ENCODE results near the gene IGSF3. TPM values are rescaled to one million over a fixed set of nuclear protein-coding genes. Genes with fewer than 3 reads are reported as not detected.

Gene IGSF3
- total and polyA plus RNA-seq, 2 of the 8 experiments (the other 6 are each of a cell fraction or from before 2014, with no cell fraction given), result 30.0 to 32.2 TPM

DNA sequence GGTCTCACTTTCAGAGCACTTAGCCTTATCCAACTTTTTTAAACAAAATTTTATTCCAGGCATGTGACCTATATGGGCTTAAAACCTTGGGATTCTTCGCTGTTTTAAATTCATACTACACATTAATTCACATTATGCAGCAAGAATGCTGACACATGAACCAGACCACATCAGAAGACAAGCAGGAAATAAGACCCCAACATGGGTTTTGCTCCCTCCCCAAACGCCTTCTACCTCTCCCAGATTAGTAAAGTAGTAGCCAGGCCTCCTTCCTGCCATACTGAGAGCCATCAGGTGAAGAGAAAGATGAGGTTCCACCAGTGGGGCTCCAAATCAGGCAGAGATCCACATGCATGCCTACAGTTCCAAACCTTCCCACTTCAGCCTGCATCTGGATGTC lies 3.7 kb downstream of the IGSF3 start (continued):
- TF ChIP-seq, protein P1, sequence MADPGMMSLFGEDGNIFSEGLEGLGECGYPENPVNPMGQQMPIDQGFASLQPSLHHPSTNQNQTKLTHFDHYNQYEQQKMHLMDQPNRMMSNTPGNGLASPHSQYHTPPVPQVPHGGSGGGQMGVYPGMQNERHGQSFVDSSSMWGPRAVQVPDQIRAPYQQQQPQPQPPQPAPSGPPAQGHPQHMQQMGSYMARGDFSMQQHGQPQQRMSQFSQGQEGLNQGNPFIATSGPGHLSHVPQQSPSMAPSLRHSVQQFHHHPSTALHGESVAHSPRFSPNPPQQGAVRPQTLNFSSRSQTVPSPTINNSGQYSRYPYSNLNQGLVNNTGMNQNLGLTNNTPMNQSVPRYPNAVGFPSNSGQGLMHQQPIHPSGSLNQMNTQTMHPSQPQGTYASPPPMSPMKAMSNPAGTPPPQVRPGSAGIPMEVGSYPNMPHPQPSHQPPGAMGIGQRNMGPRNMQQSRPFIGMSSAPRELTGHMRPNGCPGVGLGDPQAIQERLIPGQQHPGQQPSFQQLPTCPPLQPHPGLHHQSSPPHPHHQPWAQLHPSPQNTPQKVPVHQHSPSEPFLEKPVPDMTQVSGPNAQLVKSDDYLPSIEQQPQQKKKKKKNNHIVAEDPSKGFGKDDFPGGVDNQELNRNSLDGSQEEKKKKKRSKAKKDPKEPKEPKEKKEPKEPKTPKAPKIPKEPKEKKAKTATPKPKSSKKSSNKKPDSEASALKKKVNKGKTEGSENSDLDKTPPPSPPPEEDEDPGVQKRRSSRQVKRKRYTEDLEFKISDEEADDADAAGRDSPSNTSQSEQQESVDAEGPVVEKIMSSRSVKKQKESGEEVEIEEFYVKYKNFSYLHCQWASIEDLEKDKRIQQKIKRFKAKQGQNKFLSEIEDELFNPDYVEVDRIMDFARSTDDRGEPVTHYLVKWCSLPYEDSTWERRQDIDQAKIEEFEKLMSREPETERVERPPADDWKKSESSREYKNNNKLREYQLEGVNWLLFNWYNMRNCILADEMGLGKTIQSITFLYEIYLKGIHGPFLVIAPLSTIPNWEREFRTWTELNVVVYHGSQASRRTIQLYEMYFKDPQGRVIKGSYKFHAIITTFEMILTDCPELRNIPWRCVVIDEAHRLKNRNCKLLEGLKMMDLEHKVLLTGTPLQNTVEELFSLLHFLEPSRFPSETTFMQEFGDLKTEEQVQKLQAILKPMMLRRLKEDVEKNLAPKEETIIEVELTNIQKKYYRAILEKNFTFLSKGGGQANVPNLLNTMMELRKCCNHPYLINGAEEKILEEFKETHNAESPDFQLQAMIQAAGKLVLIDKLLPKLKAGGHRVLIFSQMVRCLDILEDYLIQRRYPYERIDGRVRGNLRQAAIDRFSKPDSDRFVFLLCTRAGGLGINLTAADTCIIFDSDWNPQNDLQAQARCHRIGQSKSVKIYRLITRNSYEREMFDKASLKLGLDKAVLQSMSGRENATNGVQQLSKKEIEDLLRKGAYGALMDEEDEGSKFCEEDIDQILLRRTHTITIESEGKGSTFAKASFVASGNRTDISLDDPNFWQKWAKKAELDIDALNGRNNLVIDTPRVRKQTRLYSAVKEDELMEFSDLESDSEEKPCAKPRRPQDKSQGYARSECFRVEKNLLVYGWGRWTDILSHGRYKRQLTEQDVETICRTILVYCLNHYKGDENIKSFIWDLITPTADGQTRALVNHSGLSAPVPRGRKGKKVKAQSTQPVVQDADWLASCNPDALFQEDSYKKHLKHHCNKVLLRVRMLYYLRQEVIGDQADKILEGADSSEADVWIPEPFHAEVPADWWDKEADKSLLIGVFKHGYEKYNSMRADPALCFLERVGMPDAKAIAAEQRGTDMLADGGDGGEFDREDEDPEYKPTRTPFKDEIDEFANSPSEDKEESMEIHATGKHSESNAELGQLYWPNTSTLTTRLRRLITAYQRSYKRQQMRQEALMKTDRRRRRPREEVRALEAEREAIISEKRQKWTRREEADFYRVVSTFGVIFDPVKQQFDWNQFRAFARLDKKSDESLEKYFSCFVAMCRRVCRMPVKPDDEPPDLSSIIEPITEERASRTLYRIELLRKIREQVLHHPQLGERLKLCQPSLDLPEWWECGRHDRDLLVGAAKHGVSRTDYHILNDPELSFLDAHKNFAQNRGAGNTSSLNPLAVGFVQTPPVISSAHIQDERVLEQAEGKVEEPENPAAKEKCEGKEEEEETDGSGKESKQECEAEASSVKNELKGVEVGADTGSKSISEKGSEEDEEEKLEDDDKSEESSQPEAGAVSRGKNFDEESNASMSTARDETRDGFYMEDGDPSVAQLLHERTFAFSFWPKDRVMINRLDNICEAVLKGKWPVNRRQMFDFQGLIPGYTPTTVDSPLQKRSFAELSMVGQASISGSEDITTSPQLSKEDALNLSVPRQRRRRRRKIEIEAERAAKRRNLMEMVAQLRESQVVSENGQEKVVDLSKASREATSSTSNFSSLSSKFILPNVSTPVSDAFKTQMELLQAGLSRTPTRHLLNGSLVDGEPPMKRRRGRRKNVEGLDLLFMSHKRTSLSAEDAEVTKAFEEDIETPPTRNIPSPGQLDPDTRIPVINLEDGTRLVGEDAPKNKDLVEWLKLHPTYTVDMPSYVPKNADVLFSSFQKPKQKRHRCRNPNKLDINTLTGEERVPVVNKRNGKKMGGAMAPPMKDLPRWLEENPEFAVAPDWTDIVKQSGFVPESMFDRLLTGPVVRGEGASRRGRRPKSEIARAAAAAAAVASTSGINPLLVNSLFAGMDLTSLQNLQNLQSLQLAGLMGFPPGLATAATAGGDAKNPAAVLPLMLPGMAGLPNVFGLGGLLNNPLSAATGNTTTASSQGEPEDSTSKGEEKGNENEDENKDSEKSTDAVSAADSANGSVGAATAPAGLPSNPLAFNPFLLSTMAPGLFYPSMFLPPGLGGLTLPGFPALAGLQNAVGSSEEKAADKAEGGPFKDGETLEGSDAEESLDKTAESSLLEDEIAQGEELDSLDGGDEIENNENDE (IDR thresholded peaks at IDR 0.05; ENCODE audit: insufficient replicate concordance, low read length), result no peak
- TF ChIP-seq, protein P2, sequence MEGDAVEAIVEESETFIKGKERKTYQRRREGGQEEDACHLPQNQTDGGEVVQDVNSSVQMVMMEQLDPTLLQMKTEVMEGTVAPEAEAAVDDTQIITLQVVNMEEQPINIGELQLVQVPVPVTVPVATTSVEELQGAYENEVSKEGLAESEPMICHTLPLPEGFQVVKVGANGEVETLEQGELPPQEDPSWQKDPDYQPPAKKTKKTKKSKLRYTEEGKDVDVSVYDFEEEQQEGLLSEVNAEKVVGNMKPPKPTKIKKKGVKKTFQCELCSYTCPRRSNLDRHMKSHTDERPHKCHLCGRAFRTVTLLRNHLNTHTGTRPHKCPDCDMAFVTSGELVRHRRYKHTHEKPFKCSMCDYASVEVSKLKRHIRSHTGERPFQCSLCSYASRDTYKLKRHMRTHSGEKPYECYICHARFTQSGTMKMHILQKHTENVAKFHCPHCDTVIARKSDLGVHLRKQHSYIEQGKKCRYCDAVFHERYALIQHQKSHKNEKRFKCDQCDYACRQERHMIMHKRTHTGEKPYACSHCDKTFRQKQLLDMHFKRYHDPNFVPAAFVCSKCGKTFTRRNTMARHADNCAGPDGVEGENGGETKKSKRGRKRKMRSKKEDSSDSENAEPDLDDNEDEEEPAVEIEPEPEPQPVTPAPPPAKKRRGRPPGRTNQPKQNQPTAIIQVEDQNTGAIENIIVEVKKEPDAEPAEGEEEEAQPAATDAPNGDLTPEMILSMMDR (IDR thresholded peaks at IDR 0.05; ENCODE audit: control extremely low read depth in 1 of 3, insufficient read depth in 1 of 3, low read depth in 1 of 3, low read length in 3 of 3), result no peak
- TF ChIP-seq CTBP2 (IDR thresholded peaks at IDR 0.05; ENCODE audit: borderline replicate concordance, insufficient read depth, insufficient read length, low read length) (no peak), RAD21 (IDR thresholded peaks at IDR 0.05 in 1 of 2, conservative IDR thresholded peaks at IDR 0.05 in 1 of 2; ENCODE audit: low read depth in 2 of 2, low read length in 2 of 2) (no peak), CHD2 (IDR thresholded peaks at IDR 0.05; ENCODE audit: low read length) (no peak), HDAC6 (IDR thresholded peaks at IDR 0.05; ENCODE audit: low read depth, low read length) (no peak), SIRT6 (IDR thresholded peaks at IDR 0.05; ENCODE audit: low read length) (no peak), RXRA (IDR thresholded peaks at IDR 0.05; ENCODE audit: insufficient read depth, low read depth, low read length) (no peak)

Data from H1 (cell line).